ENCODE results near the gene INTS11. TPM values are rescaled to one million over a fixed set of nuclear protein-coding genes. Genes with fewer than 3 reads are reported as not detected.

The INTS11 gene
- total and polyA plus RNA-seq, 2 of the 8 experiments (the other 6 are each of a cell fraction or from before 2014, with no cell fraction given) = 113 to 243 TPM

- no peak for TF ChIP-seq POU5F1 (IDR thresholded peaks at IDR 0.05; ENCODE audit: low read depth, low read length)
- TF ChIP-seq ZNF274 (IDR thresholded peaks at IDR 0.05; ENCODE audit: borderline replicate concordance, extremely low read depth, low read length) = no peak
- no peak for TF ChIP-seq RXRA (IDR thresholded peaks at IDR 0.05; ENCODE audit: insufficient read depth, low read depth, low read length)
- no peak for TF ChIP-seq HDAC2 (IDR thresholded peaks at IDR 0.05; ENCODE audit: borderline replicate concordance in 1 of 2, low read depth in 2 of 2, low read length in 2 of 2)
These were observed 20.7 kb downstream of the INTS11 start (continued) for GRCh38 chr1:1303736-1304135.

All from H1 (cell line).